DND-41 (cell line): ENCODE measurements around the gene TSPAN14.

Experiments used
- EZH2 ChIP-seq: IDR thresholded peaks from 3 replicates; pipeline ENCODE4 v1.6.1; 2012; ENCODE audit warnings: borderline replicate concordance, low read depth, mild to moderate bottlenecking, moderate library complexity, low read length, inconsistent platforms; ENCODE audit not compliant: severe bottlenecking
- TF ChIP-seq, protein P1 (sequence below): IDR thresholded peaks from 2 replicates; pipeline ENCODE4 v1.5.1; 2012; ENCODE audit warnings: borderline replicate concordance, low read length, moderate library complexity, mild to moderate bottlenecking; ENCODE audit not compliant: poor library complexity, severe bottlenecking; ENCODE audit errors: extremely low read depth

DNA sequence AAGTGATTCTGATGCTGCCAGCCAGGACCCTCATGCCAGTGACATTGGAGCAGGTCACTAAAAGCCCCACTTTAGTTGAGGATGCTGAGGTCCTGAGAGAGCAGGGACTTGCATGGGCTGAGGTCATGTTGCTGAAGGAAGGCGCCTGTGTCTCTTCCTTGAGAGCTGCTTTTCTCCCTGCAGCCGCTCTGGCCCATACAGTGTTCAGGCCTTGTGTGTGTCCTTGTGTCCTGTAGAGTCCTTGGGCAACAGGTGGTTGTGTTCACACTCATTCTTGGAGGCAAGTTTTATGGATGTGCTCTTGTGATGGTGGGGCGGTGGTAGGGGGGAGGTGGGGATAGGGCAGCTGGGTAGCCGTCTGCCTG is 33.3 kb downstream of the TSPAN14 start:
- TF ChIP-seq, protein P1, sequence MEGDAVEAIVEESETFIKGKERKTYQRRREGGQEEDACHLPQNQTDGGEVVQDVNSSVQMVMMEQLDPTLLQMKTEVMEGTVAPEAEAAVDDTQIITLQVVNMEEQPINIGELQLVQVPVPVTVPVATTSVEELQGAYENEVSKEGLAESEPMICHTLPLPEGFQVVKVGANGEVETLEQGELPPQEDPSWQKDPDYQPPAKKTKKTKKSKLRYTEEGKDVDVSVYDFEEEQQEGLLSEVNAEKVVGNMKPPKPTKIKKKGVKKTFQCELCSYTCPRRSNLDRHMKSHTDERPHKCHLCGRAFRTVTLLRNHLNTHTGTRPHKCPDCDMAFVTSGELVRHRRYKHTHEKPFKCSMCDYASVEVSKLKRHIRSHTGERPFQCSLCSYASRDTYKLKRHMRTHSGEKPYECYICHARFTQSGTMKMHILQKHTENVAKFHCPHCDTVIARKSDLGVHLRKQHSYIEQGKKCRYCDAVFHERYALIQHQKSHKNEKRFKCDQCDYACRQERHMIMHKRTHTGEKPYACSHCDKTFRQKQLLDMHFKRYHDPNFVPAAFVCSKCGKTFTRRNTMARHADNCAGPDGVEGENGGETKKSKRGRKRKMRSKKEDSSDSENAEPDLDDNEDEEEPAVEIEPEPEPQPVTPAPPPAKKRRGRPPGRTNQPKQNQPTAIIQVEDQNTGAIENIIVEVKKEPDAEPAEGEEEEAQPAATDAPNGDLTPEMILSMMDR = no peak
- TF ChIP-seq EZH2 = no peak
